Neural cell (in vitro differentiated cells): ENCODE measurements around the gene DMGDH. TPM values are rescaled to one million over a fixed set of nuclear protein-coding genes. Genes with fewer than 3 reads are reported as not detected.
A peak's percentile ranks its signal among the peaks of the same experiment; 100 is the strongest.

Experiments
- H2AFZ ChIP-seq: fragments of 200-600, 300-800 bp; sonication (generic), shearing (Covaris generic); 2 replicates; pipeline ENCODE4 v1.6.0; 2014; ENCODE audit warnings: low read depth, mild to moderate bottlenecking, antibody characterized with exemption, low read length, moderate library complexity
- H3F3A ChIP-seq: fragments of 200-600 bp; shearing (Covaris generic); 2 replicates; pipeline ENCODE4 v1.6.1; 2016; ENCODE audit warnings: mild to moderate bottlenecking, moderate library complexity, mixed read lengths, antibody characterized with exemption, low read length; ENCODE audit not compliant: insufficient read depth, poor library complexity, severe bottlenecking
- H3K27ac ChIP-seq: fragments of 200-600, 300-800 bp; sonication (generic), shearing (Covaris generic); 2 replicates; pipeline ENCODE4 v1.5.1; 2014; ENCODE audit warnings: mild to moderate bottlenecking, low read length, moderate library complexity
- H3K27me3 ChIP-seq: fragments of 300-800, 200-600 bp; sonication (generic), shearing (Covaris generic); 2 replicates; pipeline ENCODE4 v1.6.0; 2014; ENCODE audit warnings: mild to moderate bottlenecking, low read depth, low read length, moderate library complexity; ENCODE audit not compliant: insufficient read depth
- H3K36me3 ChIP-seq: fragments of 300-800, 200-600 bp; sonication (generic), shearing (Covaris generic); 2 replicates; pipeline ENCODE4 v1.5.1; 2014; ENCODE audit warnings: mild to moderate bottlenecking, antibody characterized with exemption, low read length, moderate library complexity; ENCODE audit not compliant: insufficient read depth
- H3K4me2 ChIP-seq: fragments of 300-800, 200-600 bp; sonication (generic), shearing (Covaris generic); 2 replicates; pipeline ENCODE4 v1.6.0; 2014; ENCODE audit warnings: mild to moderate bottlenecking, low read length
- H3K4me3 ChIP-seq: fragments of 300-800, 200-600 bp; sonication (generic), shearing (Covaris generic); 2 replicates; pipeline ENCODE4 v1.5.1; 2014; ENCODE audit warnings: mild to moderate bottlenecking, low read length, moderate library complexity
- H3K79me2 ChIP-seq: fragments of 200-600 bp; shearing (Covaris generic); replicated peaks from 2 replicates; pipeline ENCODE4 v1.6.0; 2014; ENCODE audit warnings: mild to moderate bottlenecking, low read length, moderate library complexity; ENCODE audit not compliant: insufficient read depth
- H3K9ac ChIP-seq: fragments of 300-800, 200-600 bp; sonication (generic), shearing (Covaris generic); 2 replicates; pipeline ENCODE4 v1.6.1; 2016; ENCODE audit warnings: mild to moderate bottlenecking, low read length, mixed read lengths
- H3K9me2 ChIP-seq: fragments of 200-600 bp; shearing (Covaris generic); 2 replicates; pipeline ENCODE4 v1.6.1; 2016; ENCODE audit warnings: mild to moderate bottlenecking, low read length, mixed read lengths; ENCODE audit not compliant: insufficient read depth
- H3K9me3 ChIP-seq: fragments of 200-600, 300-800 bp; sonication (generic), shearing (Covaris generic); 2 replicates; pipeline ENCODE4 v1.6.1; 2016; ENCODE audit warnings: mild to moderate bottlenecking, mixed run types, low read length, moderate library complexity, mixed read lengths
- H4K20me1 ChIP-seq: fragments of 200-600 bp; shearing (Covaris generic); 2 replicates; pipeline ENCODE4 v1.6.1; 2016; ENCODE audit warnings: mild to moderate bottlenecking, mixed run types; ENCODE audit not compliant: insufficient read depth
- EP300 ChIP-seq: fragments of 450-650 bp; conservative IDR thresholded peaks from 2 replicates; pipeline ENCODE4 v1.6.1; 2014; ENCODE audit warnings: antibody characterized with exemption, mild to moderate bottlenecking, moderate library complexity; ENCODE audit not compliant: poor library complexity, severe bottlenecking
- EZH2 ChIP-seq: fragments of 200-600, 300-800 bp; shearing (Covaris generic), sonication (generic); IDR thresholded peaks from 2 replicates; pipeline ENCODE4 v1.6.1; 2014; ENCODE audit warnings: antibody characterized with exemption, low read length, borderline replicate concordance, mild to moderate bottlenecking; ENCODE audit not compliant: insufficient read depth, poor library complexity, severe bottlenecking
- MXI1 ChIP-seq: fragments of 450-650 bp; conservative IDR thresholded peaks from 2 replicates; pipeline ENCODE4 v1.6.1; 2014; ENCODE audit warnings: antibody characterized with exemption, mild to moderate bottlenecking; ENCODE audit not compliant: poor library complexity, severe bottlenecking
- POLR2AphosphoS5 ChIP-seq: IDR thresholded peaks from 2 replicates; pipeline ENCODE4 v1.6.1; 2012
- RAD21 ChIP-seq: fragments of 450-650 bp; conservative IDR thresholded peaks from 2 replicates; pipeline ENCODE4 v1.6.1; 2014; ENCODE audit warnings: antibody characterized with exemption, mild to moderate bottlenecking, moderate library complexity
- REST ChIP-seq: IDR thresholded peaks from 2 replicates; pipeline ENCODE4 v1.6.1; 2012; ENCODE audit warnings: borderline replicate concordance
- SMC3 ChIP-seq: fragments of 450-650 bp; conservative IDR thresholded peaks from 2 replicates; pipeline ENCODE4 v1.6.1; 2014; ENCODE audit warnings: antibody characterized with exemption, mild to moderate bottlenecking, moderate library complexity; ENCODE audit not compliant: poor library complexity
- TAF1 ChIP-seq: IDR thresholded peaks from 2 replicates; pipeline ENCODE4 v1.6.1; 2012; ENCODE audit warnings: low read depth
- polyA plus RNA-seq: library from polyadenylated mRNA; depleted of rRNA; stranded (reverse); fragments of >200 nt; gene quantifications from 2 replicates; pipeline ENCODE4 v1.2.3, GENCODE V29; 2014
- TF ChIP-seq, protein P1 (sequence below): fragments of 450-650 bp; IDR thresholded peaks from 2 replicates; pipeline ENCODE4 v1.5.1; 2014; ENCODE audit warnings: antibody characterized with exemption, mild to moderate bottlenecking, moderate library complexity; ENCODE audit not compliant: poor library complexity, severe bottlenecking

DMGDH gene
- polyA plus RNA-seq, 1 donor from 2014 or later = 0.93 TPM

GRCh38 chr5:78997090-78997489, 72.4 kb downstream of the DMGDH start:
- Histone ChIP-seq H3K36me3 (no peaks in the 10 kb centered on the region), H3K4me2 (no peak overlapping the region), H3K79me2 (no peaks in the 10 kb centered on the region), H3K27me3 (no peaks in the 10 kb centered on the region), H3K27ac (no peak overlapping the region), H3K9me3 (no peaks in the 10 kb centered on the region), H4K20me1 (no peaks in the 10 kb centered on the region), H3K9me2 (no peaks in the 10 kb centered on the region), H3F3A (no peaks in the 10 kb centered on the region), H3K9ac (no peak overlapping the region), H3K4me3 (no peak overlapping the region), H2AFZ (no peak overlapping the region)
- peak; percentile 54 for TF ChIP-seq POLR2AphosphoS5
- no peak for TF ChIP-seq EZH2
- TF ChIP-seq REST = no peak
- peak; percentile 44 for TF ChIP-seq EP300

GRCh38 chr5:78995521-78996007, 73.9 kb downstream of the DMGDH start:
- Histone ChIP-seq H3K27ac (no peak overlapping the region), H3K27me3 (no peaks in the 10 kb centered on the region)

More at GRCh38 chr5:78995521-78996007, 73.9 kb downstream of the DMGDH start:
- H3F3A ChIP-seq = no peaks in the 10 kb centered on the region
- no peaks in the 10 kb centered on the region for H3K9me3 ChIP-seq
- no peaks in the 10 kb centered on the region for H3K79me2 ChIP-seq
- H3K36me3 ChIP-seq = no peaks in the 10 kb centered on the region
- no peak overlapping the region for H2AFZ ChIP-seq
- H4K20me1 ChIP-seq = no peaks in the 10 kb centered on the region
- no peaks in the 10 kb centered on the region for H3K9me2 ChIP-seq
- H3K4me3 ChIP-seq = no peak overlapping the region
- H3K4me2 ChIP-seq = no peak overlapping the region
- H3K9ac ChIP-seq = no peak overlapping the region
- TF ChIP-seq RAD21 (no peak), EP300 (no peak), EZH2 (no peak), REST (no peak), TAF1 (no peak), POLR2AphosphoS5 (no peak), MXI1 (no peak), SMC3 (no peak)
- TF ChIP-seq, protein P1, sequence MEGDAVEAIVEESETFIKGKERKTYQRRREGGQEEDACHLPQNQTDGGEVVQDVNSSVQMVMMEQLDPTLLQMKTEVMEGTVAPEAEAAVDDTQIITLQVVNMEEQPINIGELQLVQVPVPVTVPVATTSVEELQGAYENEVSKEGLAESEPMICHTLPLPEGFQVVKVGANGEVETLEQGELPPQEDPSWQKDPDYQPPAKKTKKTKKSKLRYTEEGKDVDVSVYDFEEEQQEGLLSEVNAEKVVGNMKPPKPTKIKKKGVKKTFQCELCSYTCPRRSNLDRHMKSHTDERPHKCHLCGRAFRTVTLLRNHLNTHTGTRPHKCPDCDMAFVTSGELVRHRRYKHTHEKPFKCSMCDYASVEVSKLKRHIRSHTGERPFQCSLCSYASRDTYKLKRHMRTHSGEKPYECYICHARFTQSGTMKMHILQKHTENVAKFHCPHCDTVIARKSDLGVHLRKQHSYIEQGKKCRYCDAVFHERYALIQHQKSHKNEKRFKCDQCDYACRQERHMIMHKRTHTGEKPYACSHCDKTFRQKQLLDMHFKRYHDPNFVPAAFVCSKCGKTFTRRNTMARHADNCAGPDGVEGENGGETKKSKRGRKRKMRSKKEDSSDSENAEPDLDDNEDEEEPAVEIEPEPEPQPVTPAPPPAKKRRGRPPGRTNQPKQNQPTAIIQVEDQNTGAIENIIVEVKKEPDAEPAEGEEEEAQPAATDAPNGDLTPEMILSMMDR = no peak
